ENCODE data around the gene SLC13A5.

SLC13A5 gene

GRCh38 chr17:6681671-6682070 is 31.5 kb downstream of the SLC13A5 start:
- H3K4me3 ChIP-seq (replicated peaks; ENCODE audit: low read depth, low read length): no peak overlapping the region
- DNase-seq (ENCODE audit: low read depth): no peak
- no peak for TF ChIP-seq CTCF (IDR thresholded peaks at IDR 0.05; ENCODE audit: low read length, missing control alignments)

- no peak for TF ChIP-seq CTCF (IDR thresholded peaks at IDR 0.05; ENCODE audit: low read length, missing control alignments)
- no peak overlapping the region for H3K4me3 ChIP-seq (replicated peaks; ENCODE audit: low read depth, low read length)
- DNase-seq (ENCODE audit: low read depth): no peak
Measured at GRCh38 chr17:6681176-6681575, 32.0 kb downstream of the SLC13A5 start.

GRCh38 chr17:6679241-6679640 is 33.9 kb downstream of the SLC13A5 start:
- no peak overlapping the region for H3K4me3 ChIP-seq (replicated peaks; ENCODE audit: low read depth, low read length)
- DNase-seq (ENCODE audit: low read depth): no peak
- no peak for TF ChIP-seq CTCF (IDR thresholded peaks at IDR 0.05; ENCODE audit: low read length, missing control alignments)

- no peak overlapping the region for H3K4me3 ChIP-seq (replicated peaks; ENCODE audit: low read depth, low read length)
- no peak for TF ChIP-seq CTCF (IDR thresholded peaks at IDR 0.05; ENCODE audit: low read length, missing control alignments)
- DNase-seq (ENCODE audit: low read depth): no peak
Measured at GRCh38 chr17:6677946-6678345, 35.2 kb downstream of the SLC13A5 start.

- H3K4me3 ChIP-seq (replicated peaks; ENCODE audit: low read depth, low read length): no peak overlapping the region
- TF ChIP-seq CTCF (IDR thresholded peaks at IDR 0.05; ENCODE audit: low read length, missing control alignments): no peak
- no peak for DNase-seq (ENCODE audit: low read depth)
Measured at GRCh38 chr17:6677158-6677831, 35.9 kb downstream of the SLC13A5 start.

- no peak for DNase-seq (ENCODE audit: low read depth)
- H3K4me3 ChIP-seq (replicated peaks; ENCODE audit: low read depth, low read length): no peak overlapping the region
- TF ChIP-seq CTCF (IDR thresholded peaks at IDR 0.05; ENCODE audit: low read length, missing control alignments): no peak
Measured at GRCh38 chr17:6676802-6677157, 36.4 kb downstream of the SLC13A5 start.

GRCh38 chr17:6675201-6675825 is 37.9 kb downstream of the SLC13A5 start:
- no peak for DNase-seq (ENCODE audit: low read depth)
- TF ChIP-seq CTCF (IDR thresholded peaks at IDR 0.05; ENCODE audit: low read length, missing control alignments): no peak
- no peak overlapping the region for H3K4me3 ChIP-seq (replicated peaks; ENCODE audit: low read depth, low read length)

Data from fibroblast of pulmonary artery (primary cell).